PFSK-1 (cell line): ENCODE measurements around the gene USP36.

Experiments
- POLR2AphosphoS5 ChIP-seq: IDR thresholded peaks from 2 replicates; pipeline ENCODE4 v1.6.1; 2012; ENCODE audit warnings: low read depth, mild to moderate bottlenecking, control low read depth, low read length, moderate library complexity
- TAF1 ChIP-seq: IDR thresholded peaks from 2 replicates; pipeline ENCODE4 v1.6.1; 2012; ENCODE audit warnings: low read length, control low read depth, borderline replicate concordance; ENCODE audit not compliant: insufficient read depth
- TF ChIP-seq, protein P1 (sequence below), 2 experiments: IDR thresholded peaks; 2 replicates each; pipeline versions ENCODE4 v1.6.1 to v1.8.0; 2011 to 2012; ENCODE audit warnings: low read depth in 2 of 2, low read length in 2 of 2, control low read depth in 1 of 2, inconsistent platforms in 1 of 2, mild to moderate bottlenecking in 1 of 2, moderate library complexity in 1 of 2; ENCODE audit not compliant: insufficient read depth in 1 of 2

DNA sequence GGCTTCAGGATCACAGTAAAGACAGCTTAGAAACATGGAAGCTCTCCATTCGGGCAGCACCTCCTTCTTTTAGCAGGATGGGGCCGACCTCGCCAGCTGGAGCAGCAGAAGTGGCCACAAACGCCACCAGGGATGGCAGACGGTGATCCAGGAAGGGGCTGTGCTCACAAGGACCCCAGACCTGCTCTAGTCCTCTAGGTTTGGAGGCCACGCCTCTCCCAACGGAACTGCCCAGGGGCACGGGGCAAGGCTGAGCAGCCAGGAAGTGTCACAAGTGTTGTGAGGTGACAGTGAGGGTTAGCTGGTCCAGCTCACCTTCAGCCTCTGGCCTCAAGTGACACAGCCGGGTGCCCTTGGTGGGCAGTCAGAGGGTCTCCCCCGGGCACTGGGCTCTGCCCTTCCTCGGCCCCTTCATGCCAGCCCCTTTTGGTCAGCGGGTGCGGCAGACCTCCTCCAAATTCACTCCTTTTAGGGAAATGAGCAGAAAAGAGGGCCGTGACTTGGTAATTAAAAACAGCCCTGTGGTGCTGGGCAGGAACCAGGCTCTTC is 42.0 kb upstream of the USP36 start:
- TF ChIP-seq TAF1 (no peak), POLR2AphosphoS5 (no peak; the same call in 1 of the 2 replicates)
- TF ChIP-seq, protein P1, sequence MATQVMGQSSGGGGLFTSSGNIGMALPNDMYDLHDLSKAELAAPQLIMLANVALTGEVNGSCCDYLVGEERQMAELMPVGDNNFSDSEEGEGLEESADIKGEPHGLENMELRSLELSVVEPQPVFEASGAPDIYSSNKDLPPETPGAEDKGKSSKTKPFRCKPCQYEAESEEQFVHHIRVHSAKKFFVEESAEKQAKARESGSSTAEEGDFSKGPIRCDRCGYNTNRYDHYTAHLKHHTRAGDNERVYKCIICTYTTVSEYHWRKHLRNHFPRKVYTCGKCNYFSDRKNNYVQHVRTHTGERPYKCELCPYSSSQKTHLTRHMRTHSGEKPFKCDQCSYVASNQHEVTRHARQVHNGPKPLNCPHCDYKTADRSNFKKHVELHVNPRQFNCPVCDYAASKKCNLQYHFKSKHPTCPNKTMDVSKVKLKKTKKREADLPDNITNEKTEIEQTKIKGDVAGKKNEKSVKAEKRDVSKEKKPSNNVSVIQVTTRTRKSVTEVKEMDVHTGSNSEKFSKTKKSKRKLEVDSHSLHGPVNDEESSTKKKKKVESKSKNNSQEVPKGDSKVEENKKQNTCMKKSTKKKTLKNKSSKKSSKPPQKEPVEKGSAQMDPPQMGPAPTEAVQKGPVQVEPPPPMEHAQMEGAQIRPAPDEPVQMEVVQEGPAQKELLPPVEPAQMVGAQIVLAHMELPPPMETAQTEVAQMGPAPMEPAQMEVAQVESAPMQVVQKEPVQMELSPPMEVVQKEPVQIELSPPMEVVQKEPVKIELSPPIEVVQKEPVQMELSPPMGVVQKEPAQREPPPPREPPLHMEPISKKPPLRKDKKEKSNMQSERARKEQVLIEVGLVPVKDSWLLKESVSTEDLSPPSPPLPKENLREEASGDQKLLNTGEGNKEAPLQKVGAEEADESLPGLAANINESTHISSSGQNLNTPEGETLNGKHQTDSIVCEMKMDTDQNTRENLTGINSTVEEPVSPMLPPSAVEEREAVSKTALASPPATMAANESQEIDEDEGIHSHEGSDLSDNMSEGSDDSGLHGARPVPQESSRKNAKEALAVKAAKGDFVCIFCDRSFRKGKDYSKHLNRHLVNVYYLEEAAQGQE (IDR thresholded peaks at IDR 0.05; ENCODE audit: insufficient read depth in 1 of 2, low read depth in 2 of 2, low read length in 2 of 2): no peak
